Upper lobe of right lung (tissue), 1 donor: ENCODE measurements around the gene HES1. TPM values are rescaled to one million over a fixed set of nuclear protein-coding genes. Genes with fewer than 3 reads are reported as not detected.

Experiments used
- ATAC-seq: fragments of 200-7000 bp; cut with Tn5 transposase; one replicate; pipeline ENCODE4 v1.9.1; 2020; ENCODE audit warnings: mild to moderate bottlenecking, moderate library complexity
- DNase-seq: peaks from one replicate; pipeline ENCODE4 v3.0.0-alpha.2; 2020
- H3K27ac ChIP-seq: fragments of 200-600 bp; one replicate; pipeline ENCODE4 v1.8.0; 2022
- H3K27me3 ChIP-seq: fragments of 200-600 bp; one replicate; pipeline ENCODE4 v1.8.0; 2022; ENCODE audit warnings: mild to moderate bottlenecking
- H3K36me3 ChIP-seq: fragments of 200-600 bp; one replicate; pipeline ENCODE4 v1.8.0; 2022
- H3K4me1 ChIP-seq: fragments of 200-600 bp; one replicate; pipeline ENCODE4 v1.8.0; 2022
- H3K4me3 ChIP-seq: fragments of 200-600 bp; one replicate; pipeline ENCODE4 v1.8.0; 2022; ENCODE audit warnings: mild to moderate bottlenecking
- H3K9me3 ChIP-seq: fragments of 200-600 bp; one replicate; pipeline ENCODE4 v1.8.0; 2022
- intact Hi-C: fragments of 100-400 bp; cut with DNase I; formaldehyde crosslinking; loops from one replicate; pipeline ENCODE4 v1.11.0; 2022
- long read RNA-seq: library from polyadenylated mRNA; unstranded; transcript quantifications from one replicate; pipeline ENCODE4 v2.0.0, GENCODE V29; 2021
- total RNA-seq: library from RNA; stranded (reverse); fragmentation: NEBNext Ultra II Directional; extraction: Animal tissue kit (Norgen Biotek cat#: 25700); gene quantifications from one replicate; pipeline ENCODE4 v1.2.1, GENCODE V29; 2021
- TF ChIP-seq, protein P1 (sequence below): fragments of 200-600 bp; IDR thresholded peaks from one replicate; pipeline ENCODE4 v1.8.0; 2022; ENCODE audit warnings: antibody characterized with exemption
- donor health status: DM: no; HTN: yes; CAD: no; lungs with severe emphysema.

The HES1 gene, protein sequence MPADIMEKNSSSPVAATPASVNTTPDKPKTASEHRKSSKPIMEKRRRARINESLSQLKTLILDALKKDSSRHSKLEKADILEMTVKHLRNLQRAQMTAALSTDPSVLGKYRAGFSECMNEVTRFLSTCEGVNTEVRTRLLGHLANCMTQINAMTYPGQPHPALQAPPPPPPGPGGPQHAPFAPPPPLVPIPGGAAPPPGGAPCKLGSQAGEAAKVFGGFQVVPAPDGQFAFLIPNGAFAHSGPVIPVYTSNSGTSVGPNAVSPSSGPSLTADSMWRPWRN
- 43.6 TPM for total RNA-seq
- long read RNA-seq, transcript HES1-201 (4 exons, 1,578 nt), result major isoform, 27 of 36 reads
- long read RNA-seq, partial matches to known transcripts, result 7 of 36 reads
- long read RNA-seq, other reads (novel, unspliced or antisense), result 0 of 36 reads

DNA sequence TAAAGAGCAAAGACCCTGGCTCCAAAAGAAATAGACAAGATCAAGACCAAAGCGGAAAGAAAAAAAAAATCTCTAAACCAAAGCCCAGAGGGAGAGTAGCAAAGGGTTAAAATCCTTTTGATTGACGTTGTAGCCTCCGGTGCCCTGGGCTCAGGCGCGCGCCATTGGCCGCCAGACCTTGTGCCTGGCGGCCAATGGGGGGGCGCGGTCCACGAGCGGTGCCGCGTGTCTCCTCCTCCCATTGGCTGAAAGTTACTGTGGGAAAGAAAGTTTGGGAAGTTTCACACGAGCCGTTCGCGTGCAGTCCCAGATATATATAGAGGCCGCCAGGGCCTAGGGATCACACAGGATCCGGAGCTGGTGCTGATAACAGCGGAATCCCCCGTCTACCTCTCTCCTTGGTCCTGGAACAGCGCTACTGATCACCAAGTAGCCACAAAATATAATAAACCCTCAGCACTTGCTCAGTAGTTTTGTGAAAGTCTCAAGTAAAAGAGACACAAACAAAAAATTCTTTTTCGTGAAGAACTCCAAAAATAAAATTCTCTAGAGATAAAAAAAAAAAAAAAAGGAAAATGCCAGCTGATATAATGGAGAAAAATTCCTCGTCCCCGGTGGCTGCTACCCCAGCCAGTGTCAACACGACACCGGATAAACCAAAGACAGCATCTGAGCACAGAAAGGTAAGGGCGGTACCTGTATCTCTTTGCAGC is at the start of gene HES1:
Gene HES1, plus strand, starts transcription at position 343 of the 713 bp plus-strand sequence. Its CDS starts 233 bp downstream, at position 576.
- H3K4me1 ChIP-seq, result peaks cover 61% of the 10 kb centered on the region
- DNase-seq (peak; percentile 95), ATAC-seq (peak; percentile 73)
- no peaks in the 10 kb centered on the region for H3K9me3 ChIP-seq
- H3K27ac ChIP-seq, result peak within 1 kb of the TSS; percentile 94
- H3K27me3 ChIP-seq, result no peaks in the 10 kb centered on the region
- TF ChIP-seq, protein P1, sequence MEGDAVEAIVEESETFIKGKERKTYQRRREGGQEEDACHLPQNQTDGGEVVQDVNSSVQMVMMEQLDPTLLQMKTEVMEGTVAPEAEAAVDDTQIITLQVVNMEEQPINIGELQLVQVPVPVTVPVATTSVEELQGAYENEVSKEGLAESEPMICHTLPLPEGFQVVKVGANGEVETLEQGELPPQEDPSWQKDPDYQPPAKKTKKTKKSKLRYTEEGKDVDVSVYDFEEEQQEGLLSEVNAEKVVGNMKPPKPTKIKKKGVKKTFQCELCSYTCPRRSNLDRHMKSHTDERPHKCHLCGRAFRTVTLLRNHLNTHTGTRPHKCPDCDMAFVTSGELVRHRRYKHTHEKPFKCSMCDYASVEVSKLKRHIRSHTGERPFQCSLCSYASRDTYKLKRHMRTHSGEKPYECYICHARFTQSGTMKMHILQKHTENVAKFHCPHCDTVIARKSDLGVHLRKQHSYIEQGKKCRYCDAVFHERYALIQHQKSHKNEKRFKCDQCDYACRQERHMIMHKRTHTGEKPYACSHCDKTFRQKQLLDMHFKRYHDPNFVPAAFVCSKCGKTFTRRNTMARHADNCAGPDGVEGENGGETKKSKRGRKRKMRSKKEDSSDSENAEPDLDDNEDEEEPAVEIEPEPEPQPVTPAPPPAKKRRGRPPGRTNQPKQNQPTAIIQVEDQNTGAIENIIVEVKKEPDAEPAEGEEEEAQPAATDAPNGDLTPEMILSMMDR, result no peak
- H3K4me3 ChIP-seq, result peak within 1 kb of the TSS; percentile 68
- no peaks in the 10 kb centered on the region for H3K36me3 ChIP-seq
- intact Hi-C loops, result loop anchor here (5.0 to 10.0 kb wide), 3 partner anchors 131 to 349 kb away; no protein-coding TSS in a partner anchor

DNA sequence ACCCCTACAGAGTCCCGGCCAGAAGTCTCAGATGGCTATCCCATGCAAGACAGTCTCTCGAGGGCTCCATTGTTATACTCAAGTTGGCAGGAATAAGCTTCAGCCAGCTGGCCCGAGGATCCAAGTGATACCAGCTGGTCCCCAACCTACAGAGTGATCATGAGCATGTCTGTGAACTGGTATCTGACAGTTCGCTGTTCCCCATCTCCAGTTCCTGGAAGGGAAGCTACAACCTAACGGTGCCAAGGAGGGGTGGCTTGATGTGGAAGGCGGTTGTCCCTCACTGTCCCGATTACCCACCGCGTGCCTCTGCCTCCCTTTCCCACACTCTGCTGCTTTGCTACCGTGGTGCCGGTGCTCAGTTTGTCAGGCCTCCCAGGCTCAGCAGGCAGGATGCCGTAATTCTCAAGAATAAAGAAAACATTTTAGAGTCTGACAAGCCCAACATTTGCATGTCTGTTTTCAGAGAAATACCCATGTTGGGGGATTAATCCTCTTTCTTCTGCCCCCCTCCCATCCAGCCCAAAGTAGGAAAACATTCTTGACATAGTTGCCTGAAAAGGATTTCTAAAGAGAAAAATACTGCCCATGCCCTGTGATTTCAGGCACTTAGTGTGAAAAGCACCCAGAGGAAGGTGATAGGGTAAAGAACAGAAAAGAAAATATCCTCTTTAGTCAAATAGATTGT is 49.4 kb upstream of the HES1 start:
- TF ChIP-seq, protein P1, result no peak
- DNase-seq, result no peak
- intact Hi-C loops, result no loop called here

DNA sequence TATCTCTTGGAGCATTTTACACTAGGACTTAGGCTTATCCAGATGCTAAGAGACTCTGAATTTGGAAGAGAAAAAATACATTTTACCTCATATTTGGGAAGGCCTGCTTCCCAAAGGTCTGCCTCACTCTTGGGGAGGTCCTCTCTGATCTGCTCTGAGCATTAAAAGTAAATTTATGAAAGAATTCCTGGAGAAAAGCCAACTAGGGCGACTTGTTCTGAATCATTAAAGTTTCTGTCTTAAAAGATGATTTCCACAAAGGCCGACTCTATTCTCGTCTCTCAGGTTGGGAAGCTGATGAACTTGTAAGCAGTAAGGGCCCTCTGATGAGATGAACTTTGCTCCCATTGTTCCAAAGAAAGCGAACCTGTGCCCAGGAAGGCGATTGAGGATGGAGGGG is 48.7 kb upstream of the HES1 start:
- H3K27me3 ChIP-seq, result no peaks in the 10 kb centered on the region
- TF ChIP-seq, protein P1, result no peak
- DNase-seq (no peak), ATAC-seq (no peak)
- intact Hi-C loops, result no loop called here
- H3K4me1 ChIP-seq, result peaks cover 6% of the 10 kb centered on the region
- H3K4me3 ChIP-seq, result no peak overlapping the region
- no peak overlapping the region for H3K27ac ChIP-seq
- H3K36me3 ChIP-seq, result no peaks in the 10 kb centered on the region
- no peaks in the 10 kb centered on the region for H3K9me3 ChIP-seq

More for the DNA sequence above, 49.4 kb upstream of the HES1 start:
- H3K36me3 ChIP-seq, result no peaks in the 10 kb centered on the region
- peaks cover 6% of the 10 kb centered on the region for H3K4me1 ChIP-seq
- no peak overlapping the region for H3K27ac ChIP-seq
- no peaks in the 10 kb centered on the region for H3K9me3 ChIP-seq
- no peaks in the 10 kb centered on the region for H3K27me3 ChIP-seq
- ATAC-seq, result no peak
- no peak overlapping the region for H3K4me3 ChIP-seq

DNA sequence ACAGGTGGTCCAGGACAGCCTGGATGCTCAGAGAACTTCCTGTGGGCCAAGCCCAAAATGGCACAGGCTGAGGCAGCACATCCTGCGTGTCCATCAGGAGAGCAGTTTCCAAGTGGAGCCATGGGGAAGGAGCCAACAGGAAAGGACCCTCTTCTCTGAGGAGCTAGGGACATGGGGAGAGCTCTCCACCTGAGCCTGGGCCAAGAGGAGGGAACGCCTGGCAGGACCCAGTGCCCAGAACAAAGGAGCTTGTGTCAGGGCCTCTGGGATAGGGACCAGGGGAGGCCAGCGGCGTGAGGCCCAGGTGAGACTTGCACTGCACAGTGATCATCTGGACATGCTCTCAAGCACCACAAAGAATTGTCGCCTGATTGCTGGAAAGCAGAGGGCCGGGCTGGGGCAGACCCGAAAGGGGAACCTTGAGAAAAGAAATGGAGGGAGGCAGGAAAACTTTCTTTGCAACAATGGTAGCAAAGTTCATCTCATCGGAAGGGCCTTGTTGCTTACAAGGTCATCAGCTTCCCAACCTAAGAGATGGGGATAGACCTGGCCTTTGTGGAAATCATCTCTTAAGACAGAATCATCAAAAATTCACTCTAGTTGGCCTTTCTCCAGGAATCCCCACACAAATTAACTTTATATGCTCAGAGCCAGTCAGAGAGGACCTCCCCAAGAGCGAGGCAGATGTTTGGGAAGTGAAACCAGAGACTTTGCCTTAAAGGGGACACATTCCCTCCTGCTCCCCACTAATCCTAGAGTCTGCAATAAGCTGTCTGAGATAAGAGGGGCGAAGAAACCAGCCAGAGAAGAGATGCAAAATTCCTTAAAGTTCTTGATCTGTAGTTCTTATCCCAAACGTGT is 47.7 kb upstream of the HES1 start:
- Histone ChIP-seq H3K27me3 (no peaks in the 10 kb centered on the region), H3K27ac (no peak overlapping the region), H3K4me1 (peaks cover 6% of the 10 kb centered on the region), H3K9me3 (no peaks in the 10 kb centered on the region), H3K4me3 (no peak overlapping the region), H3K36me3 (no peaks in the 10 kb centered on the region)
- intact Hi-C loops, result no loop called here
- DNase-seq (no peak), ATAC-seq (peak; percentile 15)
- TF ChIP-seq, protein P1, result no peak
